MCF 10A (cell line): ENCODE data around the gene PLXDC2. TPM values are rescaled to one million over a fixed set of nuclear protein-coding genes. Genes with fewer than 3 reads are reported as not detected.

Experiments
- BruUV-seq: library from RNA; stranded (reverse); fragments of 400-500 nt; replicated peaks from 2 replicates; lab custom pipeline; 2021; lab: Mats Ljungman, UMichigan
- CTCF ChIA-PET: fragments of 300-600 bp; sonication (Branson Sonifier 250); formaldehyde crosslinking; extraction: SDS; loops from one replicate; lab custom pipeline; 2021; ENCODE audit warnings: antibody characterized with exemption, inconsistent platforms; lab: Yijun Ruan, JAX
- POLR2A ChIA-PET: fragments of 300-600, 350-650 bp; sonication (Branson Sonifier 250); formaldehyde crosslinking; extraction: SDS; loops from one replicate; lab custom pipeline; 2020; ENCODE audit warnings: antibody characterized with exemption, inconsistent platforms; lab: Yijun Ruan, JAX
- DNase-seq: peaks from one replicate; pipeline ENCODE4 v3.0.0-alpha.2; 2018; ENCODE audit not compliant: unreplicated experiment
- H3K27ac Mint-ChIP-seq: one replicate; pipeline ENCODE4 v1.8.0; 2022; ENCODE audit warnings: mild to moderate bottlenecking, low read depth, mixed read lengths; ENCODE audit not compliant: unreplicated experiment
- H3K27me3 Mint-ChIP-seq: one replicate; pipeline ENCODE4 v1.8.0; 2022; ENCODE audit warnings: mixed read lengths; ENCODE audit not compliant: insufficient read depth, unreplicated experiment
- H3K36me3 Mint-ChIP-seq: one replicate; pipeline ENCODE4 v1.8.0; 2022; ENCODE audit warnings: mild to moderate bottlenecking, moderate library complexity, mixed read lengths; ENCODE audit not compliant: insufficient read depth, unreplicated experiment
- H3K4me1 Mint-ChIP-seq: one replicate; pipeline ENCODE4 v1.8.0; 2022; ENCODE audit warnings: mixed read lengths; ENCODE audit not compliant: insufficient read depth, unreplicated experiment
- H3K4me3 Mint-ChIP-seq: one replicate; pipeline ENCODE4 v1.8.0; 2022; ENCODE audit warnings: mild to moderate bottlenecking, moderate library complexity, mixed read lengths; ENCODE audit not compliant: unreplicated experiment
- H3K9me3 Mint-ChIP-seq: one replicate; pipeline ENCODE4 v1.8.0; 2022; ENCODE audit warnings: mixed read lengths; ENCODE audit not compliant: unreplicated experiment
- intact Hi-C: fragments of 100-400 bp; cut with micrococcal nuclease; formaldehyde crosslinking; loops from 2 replicates; pipeline ENCODE4 v1.14.1; 2022
- total RNA-seq: library from RNA; stranded (reverse); gene quantifications from 2 replicates; pipeline ENCODE4 v1.2.3, GENCODE V29; 2022
- TF ChIP-seq, protein P1 (sequence below): fragments of 200-600 bp; IDR thresholded peaks from one replicate; pipeline ENCODE4 v1.8.0; 2022; ENCODE audit warnings: antibody characterized with exemption, mild to moderate bottlenecking; ENCODE audit not compliant: unreplicated experiment

The PLXDC2 gene
- total RNA-seq, 1 experiment from 2014 or later, result 23.3 TPM

DNA sequence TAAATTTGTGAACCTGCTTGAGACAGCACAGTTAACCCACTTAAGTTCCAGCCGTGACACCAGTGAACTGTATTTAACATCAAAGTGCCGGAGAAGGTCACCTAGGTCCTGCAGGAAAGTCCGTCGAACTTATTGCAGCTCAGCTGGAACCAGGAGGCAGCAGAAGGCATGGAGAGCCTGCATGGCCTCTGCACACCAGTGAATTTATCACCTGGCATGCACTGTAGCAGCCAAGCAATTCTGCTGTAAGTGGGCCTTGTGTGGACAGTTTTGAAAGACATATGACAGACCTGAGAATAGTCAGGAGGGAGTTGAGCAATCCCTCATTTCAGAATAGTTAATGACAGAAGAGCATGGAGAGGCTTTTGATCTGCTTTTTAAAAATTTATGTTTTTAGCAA, 108.8 kb downstream of the PLXDC2 start:
- H3K36me3 Mint-ChIP-seq, result peaks cover 6% of the 10 kb centered on the region
- no peaks in the 10 kb centered on the region for H3K27me3 Mint-ChIP-seq
- H3K4me1 Mint-ChIP-seq, result peaks cover 49% of the 10 kb centered on the region
- POLR2A ChIA-PET, result no interaction called here
- H3K27ac Mint-ChIP-seq, result no peak overlapping the region
- no peak for DNase-seq
- intact Hi-C loops, result loop anchor here (10.0 kb wide), 2 partner anchors 80 to 840 kb away; no protein-coding TSS in a partner anchor
- CTCF ChIA-PET, result no interaction called here
- H3K9me3 Mint-ChIP-seq, result no peaks in the 10 kb centered on the region
- BruUV-seq, result no TSS peak
- H3K4me3 Mint-ChIP-seq, result no peak overlapping the region
- TF ChIP-seq, protein P1, sequence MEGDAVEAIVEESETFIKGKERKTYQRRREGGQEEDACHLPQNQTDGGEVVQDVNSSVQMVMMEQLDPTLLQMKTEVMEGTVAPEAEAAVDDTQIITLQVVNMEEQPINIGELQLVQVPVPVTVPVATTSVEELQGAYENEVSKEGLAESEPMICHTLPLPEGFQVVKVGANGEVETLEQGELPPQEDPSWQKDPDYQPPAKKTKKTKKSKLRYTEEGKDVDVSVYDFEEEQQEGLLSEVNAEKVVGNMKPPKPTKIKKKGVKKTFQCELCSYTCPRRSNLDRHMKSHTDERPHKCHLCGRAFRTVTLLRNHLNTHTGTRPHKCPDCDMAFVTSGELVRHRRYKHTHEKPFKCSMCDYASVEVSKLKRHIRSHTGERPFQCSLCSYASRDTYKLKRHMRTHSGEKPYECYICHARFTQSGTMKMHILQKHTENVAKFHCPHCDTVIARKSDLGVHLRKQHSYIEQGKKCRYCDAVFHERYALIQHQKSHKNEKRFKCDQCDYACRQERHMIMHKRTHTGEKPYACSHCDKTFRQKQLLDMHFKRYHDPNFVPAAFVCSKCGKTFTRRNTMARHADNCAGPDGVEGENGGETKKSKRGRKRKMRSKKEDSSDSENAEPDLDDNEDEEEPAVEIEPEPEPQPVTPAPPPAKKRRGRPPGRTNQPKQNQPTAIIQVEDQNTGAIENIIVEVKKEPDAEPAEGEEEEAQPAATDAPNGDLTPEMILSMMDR, result no peak

DNA sequence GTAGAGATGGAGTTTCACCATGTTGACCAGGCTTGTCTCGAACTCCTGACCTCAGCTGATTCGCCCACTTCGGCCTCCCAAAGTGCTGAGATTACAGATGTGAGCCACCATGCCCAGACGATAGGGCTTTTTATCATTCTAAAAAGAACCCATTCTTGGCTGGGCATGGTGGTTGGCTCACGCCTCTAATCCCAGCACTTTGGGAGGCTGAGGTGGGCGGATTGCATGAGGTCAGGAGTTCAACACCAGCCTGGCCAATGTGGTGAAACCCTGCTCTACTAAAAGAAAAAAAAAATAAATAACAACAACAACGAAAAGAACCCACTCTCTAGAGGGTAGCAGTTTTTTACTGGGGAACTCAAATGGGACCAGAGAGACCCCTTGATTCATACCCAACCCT, 112.7 kb downstream of the PLXDC2 start:
- no peaks in the 10 kb centered on the region for H3K27me3 Mint-ChIP-seq
- peaks cover 5% of the 10 kb centered on the region for H3K36me3 Mint-ChIP-seq
- no peak for DNase-seq
- CTCF ChIA-PET, result interaction anchor here (0.9 kb wide), 1 partner anchor 10 kb away, joined by 3 read pairs; no protein-coding TSS in a partner anchor
- no peak overlapping the region for H3K4me3 Mint-ChIP-seq
- BruUV-seq, result no TSS peak
- TF ChIP-seq, protein P1, result no peak
- no peaks in the 10 kb centered on the region for H3K9me3 Mint-ChIP-seq
- POLR2A ChIA-PET, result interaction anchor here (0.7 to 4.0 kb wide), 9 partner anchors 7 to 199 kb away, joined by 3 to 32 read pairs (median 5); no protein-coding TSS in a partner anchor
- intact Hi-C loops, result loop anchor here (1.0 to 10.0 kb wide), 3 partner anchors 76 to 836 kb away; no protein-coding TSS in a partner anchor
- peaks cover 51% of the 10 kb centered on the region for H3K4me1 Mint-ChIP-seq
- peak overlapping the region; percentile 91 for H3K27ac Mint-ChIP-seq

DNA sequence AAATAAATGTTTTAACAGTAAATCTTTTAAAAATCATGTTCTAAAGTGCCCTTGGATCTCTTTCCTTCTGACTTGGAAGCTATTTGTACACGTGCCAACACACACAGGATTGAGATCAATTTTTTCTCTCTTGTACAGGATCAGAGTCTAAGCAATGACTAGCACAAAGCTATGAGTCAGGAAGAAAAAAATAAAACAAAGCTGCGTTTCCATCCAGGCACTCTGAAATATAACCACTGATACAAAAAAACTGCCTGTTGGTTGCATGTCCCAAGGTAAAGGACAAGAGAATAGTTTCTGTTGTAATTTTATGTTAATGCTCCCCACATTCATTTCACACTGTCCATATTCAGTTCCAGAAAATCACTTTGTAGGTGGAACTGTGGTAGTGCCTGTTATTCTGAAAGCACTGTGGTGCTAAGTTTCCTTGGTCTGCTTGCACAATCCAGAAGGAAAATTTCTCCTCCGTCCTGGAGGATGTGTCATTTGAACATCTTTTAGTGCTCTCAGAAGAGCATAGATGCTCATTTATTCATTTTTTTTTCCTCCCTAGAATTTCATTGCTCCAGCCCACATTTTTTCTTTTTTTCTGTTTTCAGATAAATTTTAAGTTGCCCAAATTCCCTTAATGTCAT, 113.4 kb downstream of the PLXDC2 start:
- BruUV-seq, result no TSS peak
- POLR2A ChIA-PET, result interaction anchor here (0.6 to 4.0 kb wide), 11 partner anchors 8 to 138 kb away, joined by 3 to 32 read pairs (median 5); no protein-coding TSS in a partner anchor
- DNase-seq, result peak; percentile 79
- peak overlapping the region; percentile 91 for H3K27ac Mint-ChIP-seq
- intact Hi-C loops, result loop anchor here (1.0 to 10.0 kb wide), 3 partner anchors 75 to 835 kb away; no protein-coding TSS in a partner anchor
- no peaks in the 10 kb centered on the region for H3K27me3 Mint-ChIP-seq
- CTCF ChIA-PET, result interaction anchor here (0.9 to 1.1 kb wide), 2 partner anchors 10 to 840 kb away, joined by 3 read pairs; no protein-coding TSS in a partner anchor
- no peaks in the 10 kb centered on the region for H3K9me3 Mint-ChIP-seq
- H3K36me3 Mint-ChIP-seq, result no peaks in the 10 kb centered on the region
- peaks cover 45% of the 10 kb centered on the region for H3K4me1 Mint-ChIP-seq
- H3K4me3 Mint-ChIP-seq, result peak overlapping the region; percentile 26
- TF ChIP-seq, protein P1, result no peak
